Measurements from ENCODE around the gene TMEM132C. TPM values are rescaled to one million over a fixed set of nuclear protein-coding genes. Genes with fewer than 3 reads are reported as not detected.
A peak's percentile ranks its signal among the peaks of the same experiment; 100 is the strongest.

Gene TMEM132C
- total and polyA plus RNA-seq, 4 donors: 23.1 to 32.3 (median 24.2) TPM

- Histone ChIP-seq H3K4me1 (ENCODE audit: control insufficient read depth, insufficient read depth, low read length) (peaks cover 19% of the 10 kb centered on the region), H3K27ac (ENCODE audit: low read depth, low read length) (no peak overlapping the region), H3K36me3 (ENCODE audit: control insufficient read depth, insufficient read depth, low read length) (peaks cover 2% of the 10 kb centered on the region), H3K27me3 (ENCODE audit: control insufficient read depth, insufficient read depth, low read length) (no peaks in the 10 kb centered on the region), H3K4me3 (ENCODE audit: low read depth, low read length) (no peak overlapping the region), H3K9me3 (ENCODE audit: control insufficient read depth, insufficient read depth, low read length) (no peaks in the 10 kb centered on the region)
- 76% methylated on average over 13 of the region's 20 CpGs for WGBS (ENCODE audit: insufficient coverage)
- peak in 1 of 6 donors; percentile 63 for DNase-seq (ENCODE audit: low read depth in 4 of 6, low spot score in 6 of 6)
Observed at GRCh38 chr12:128682548-128683275, 415.7 kb downstream of the TMEM132C start.

DNA sequence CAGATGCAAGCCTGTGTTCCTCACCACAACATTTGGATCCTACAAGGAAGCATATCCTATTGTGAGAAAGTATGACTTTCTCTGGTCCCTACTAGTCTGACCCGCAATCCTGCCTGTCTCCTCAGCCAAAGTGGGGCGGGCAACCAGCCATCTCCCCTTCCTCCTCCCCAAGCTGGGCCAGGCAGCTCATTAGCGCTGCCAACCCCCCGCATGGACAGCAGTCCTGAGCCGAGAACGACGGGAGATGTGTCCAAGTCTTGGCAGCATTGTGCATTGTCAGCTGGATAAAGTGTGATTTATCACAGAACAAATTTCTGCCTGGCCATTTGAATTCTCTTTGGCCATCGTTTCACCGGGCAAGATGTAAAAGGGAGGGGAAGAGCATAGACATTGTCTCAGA lies 417.4 kb downstream of the TMEM132C start:
- 33% methylated on average over 6 of the region's 9 CpGs for WGBS (ENCODE audit: insufficient coverage)
- peak in 3 of 6 donors; percentile 24 to 76 (median 76) for DNase-seq (ENCODE audit: low read depth in 4 of 6, low spot score in 6 of 6)

DNA sequence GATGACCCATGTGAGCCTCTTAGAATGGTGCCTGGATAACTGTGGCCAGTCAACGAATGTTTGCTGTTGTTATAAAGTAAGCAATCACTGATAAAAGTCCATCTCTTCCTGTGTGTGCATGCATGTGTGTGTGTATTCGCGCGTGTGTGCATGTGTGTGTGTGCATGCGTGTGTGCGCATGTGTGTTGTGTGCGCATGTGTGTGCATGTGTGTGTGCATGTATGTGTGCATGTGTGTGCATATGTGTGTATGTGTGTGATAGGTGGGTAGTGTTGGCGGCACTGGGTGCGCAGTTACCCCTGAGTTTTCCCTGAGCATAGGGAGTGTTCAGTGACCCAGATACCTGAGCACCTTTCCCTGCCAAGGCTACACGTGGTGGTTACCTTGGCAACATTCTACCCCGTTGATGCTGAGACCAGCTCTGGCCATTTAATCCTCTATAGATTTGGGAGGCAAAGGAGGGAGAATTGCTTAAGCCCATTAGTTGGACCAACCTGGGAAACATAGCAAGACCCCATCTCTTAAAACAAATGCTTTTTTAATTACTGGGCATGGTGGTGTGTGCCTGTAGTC lies 419.0 kb downstream of the TMEM132C start:
- Histone ChIP-seq H3K9me3 (ENCODE audit: control insufficient read depth, insufficient read depth, low read length) (no peaks in the 10 kb centered on the region), H3K27me3 (ENCODE audit: control insufficient read depth, insufficient read depth, low read length) (no peaks in the 10 kb centered on the region), H3K4me3 (ENCODE audit: low read depth, low read length) (no peak overlapping the region), H3K36me3 (ENCODE audit: control insufficient read depth, insufficient read depth, low read length) (peaks cover 2% of the 10 kb centered on the region), H3K27ac (ENCODE audit: low read depth, low read length) (no peak overlapping the region), H3K4me1 (ENCODE audit: control insufficient read depth, insufficient read depth, low read length) (peaks cover 19% of the 10 kb centered on the region)
- 84% methylated on average over 11 of the region's 11 CpGs for WGBS (ENCODE audit: insufficient coverage)
- no peak for DNase-seq (ENCODE audit: low read depth in 4 of 6, low spot score in 6 of 6)

More for the DNA sequence above, 417.4 kb downstream of the TMEM132C start:
- H3K4me1 ChIP-seq (ENCODE audit: control insufficient read depth, insufficient read depth, low read length): peaks cover 19% of the 10 kb centered on the region
- H3K27me3 ChIP-seq (ENCODE audit: control insufficient read depth, insufficient read depth, low read length): no peaks in the 10 kb centered on the region
- peaks cover 2% of the 10 kb centered on the region for H3K36me3 ChIP-seq (ENCODE audit: control insufficient read depth, insufficient read depth, low read length)
- H3K27ac ChIP-seq (ENCODE audit: low read depth, low read length): no peak overlapping the region
- H3K4me3 ChIP-seq (ENCODE audit: low read depth, low read length): no peak overlapping the region
- no peaks in the 10 kb centered on the region for H3K9me3 ChIP-seq (ENCODE audit: control insufficient read depth, insufficient read depth, low read length)

DNA sequence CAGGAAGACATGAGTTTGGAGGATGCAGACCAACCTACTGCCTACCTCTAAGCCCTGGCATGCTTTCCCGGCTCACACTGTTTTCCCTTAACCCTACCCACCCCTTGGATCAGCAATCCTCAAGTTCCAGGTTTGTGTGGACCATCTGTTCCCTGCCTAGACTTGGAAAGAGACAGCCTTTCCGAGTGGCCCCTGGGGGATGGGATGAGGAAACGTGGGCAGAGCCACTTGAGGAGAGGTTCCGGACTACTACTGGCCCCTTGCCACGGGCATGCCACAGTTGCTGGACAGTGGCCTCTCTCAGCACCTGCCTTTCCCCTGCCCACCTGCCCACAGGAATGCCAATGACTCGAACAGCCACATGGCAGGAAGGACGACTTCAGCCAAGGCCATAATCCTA lies 420.9 kb downstream of the TMEM132C start:
- peaks cover 16% of the 10 kb centered on the region for H3K4me1 ChIP-seq (ENCODE audit: control insufficient read depth, insufficient read depth, low read length)
- no peaks in the 10 kb centered on the region for H3K27me3 ChIP-seq (ENCODE audit: control insufficient read depth, insufficient read depth, low read length)
- H3K4me3 ChIP-seq (ENCODE audit: low read depth, low read length): no peak overlapping the region
- DNase-seq (ENCODE audit: low read depth in 4 of 6, low spot score in 6 of 6): no peak
- peaks cover under 1% of the 10 kb centered on the region for H3K36me3 ChIP-seq (ENCODE audit: control insufficient read depth, insufficient read depth, low read length)
- H3K9me3 ChIP-seq (ENCODE audit: control insufficient read depth, insufficient read depth, low read length): no peaks in the 10 kb centered on the region
- H3K27ac ChIP-seq (ENCODE audit: low read depth, low read length): no peak overlapping the region
- WGBS (ENCODE audit: insufficient coverage): 84% methylated on average over 6 of the region's 7 CpGs

GRCh38 chr12:128690641-128691040 lies 423.7 kb downstream of the TMEM132C start:
- peaks cover 6% of the 10 kb centered on the region for H3K36me3 ChIP-seq (ENCODE audit: control insufficient read depth, insufficient read depth, low read length)
- H3K4me3 ChIP-seq (ENCODE audit: low read depth, low read length): no peak overlapping the region
- H3K9me3 ChIP-seq (ENCODE audit: control insufficient read depth, insufficient read depth, low read length): no peaks in the 10 kb centered on the region
- H3K27me3 ChIP-seq (ENCODE audit: control insufficient read depth, insufficient read depth, low read length): no peaks in the 10 kb centered on the region
- DNase-seq (ENCODE audit: low read depth in 4 of 6, low spot score in 6 of 6): no peak
- peaks cover under 1% of the 10 kb centered on the region for H3K4me1 ChIP-seq (ENCODE audit: control insufficient read depth, insufficient read depth, low read length)
- no peak overlapping the region for H3K27ac ChIP-seq (ENCODE audit: low read depth, low read length)
- WGBS (ENCODE audit: insufficient coverage): no CpG with 5 or more reads among the region's 2 CpGs

GRCh38 chr12:128693115-128693514 lies 426.1 kb downstream of the TMEM132C start:
- no peaks in the 10 kb centered on the region for H3K4me1 ChIP-seq (ENCODE audit: control insufficient read depth, insufficient read depth, low read length)
- no peak overlapping the region for H3K4me3 ChIP-seq (ENCODE audit: low read depth, low read length)
- no peaks in the 10 kb centered on the region for H3K9me3 ChIP-seq (ENCODE audit: control insufficient read depth, insufficient read depth, low read length)
- H3K36me3 ChIP-seq (ENCODE audit: control insufficient read depth, insufficient read depth, low read length): peaks cover 15% of the 10 kb centered on the region
- H3K27ac ChIP-seq (ENCODE audit: low read depth, low read length): no peak overlapping the region
- no peak for DNase-seq (ENCODE audit: low read depth in 4 of 6, low spot score in 6 of 6)
- WGBS (ENCODE audit: insufficient coverage): 100% methylated on average over 2 of the region's 4 CpGs
- H3K27me3 ChIP-seq (ENCODE audit: control insufficient read depth, insufficient read depth, low read length): no peaks in the 10 kb centered on the region

- Histone ChIP-seq H3K36me3 (ENCODE audit: control insufficient read depth, insufficient read depth, low read length) (peaks cover 15% of the 10 kb centered on the region), H3K27me3 (ENCODE audit: control insufficient read depth, insufficient read depth, low read length) (no peaks in the 10 kb centered on the region), H3K9me3 (ENCODE audit: control insufficient read depth, insufficient read depth, low read length) (no peaks in the 10 kb centered on the region), H3K27ac (ENCODE audit: low read depth, low read length) (no peak overlapping the region), H3K4me1 (ENCODE audit: control insufficient read depth, insufficient read depth, low read length) (no peaks in the 10 kb centered on the region), H3K4me3 (ENCODE audit: low read depth, low read length) (no peak overlapping the region)
- WGBS (ENCODE audit: insufficient coverage): 71% methylated on average over 6 of the region's 8 CpGs
- DNase-seq (ENCODE audit: low read depth in 4 of 6, low spot score in 6 of 6): no peak
Observed at GRCh38 chr12:128693771-128694170, 426.8 kb downstream of the TMEM132C start.

DNA sequence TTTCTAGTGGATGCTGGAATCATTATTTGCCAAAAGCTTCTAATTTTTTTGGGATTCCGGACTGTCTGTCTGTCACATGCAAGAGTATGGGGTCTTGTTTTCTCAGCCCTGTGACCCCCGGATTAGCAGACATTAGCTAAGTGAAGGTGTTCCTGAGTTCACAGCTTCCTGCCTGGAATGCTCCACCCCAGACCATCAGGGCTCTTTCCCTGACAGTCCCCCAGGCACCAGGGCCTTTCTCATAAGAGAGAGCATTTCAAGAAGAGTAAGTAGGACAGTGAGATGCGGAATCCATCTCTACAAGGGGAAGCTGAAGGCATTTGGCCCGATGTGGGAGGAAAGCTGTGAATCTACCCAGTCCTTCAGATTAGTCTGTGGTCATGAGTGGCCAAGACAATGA lies 427.5 kb downstream of the TMEM132C start:
- WGBS (ENCODE audit: insufficient coverage): 86% methylated on average over 4 of the region's 4 CpGs
- Histone ChIP-seq H3K27ac (ENCODE audit: low read depth, low read length) (no peak overlapping the region), H3K4me3 (ENCODE audit: low read depth, low read length) (no peak overlapping the region), H3K27me3 (ENCODE audit: control insufficient read depth, insufficient read depth, low read length) (no peaks in the 10 kb centered on the region), H3K36me3 (ENCODE audit: control insufficient read depth, insufficient read depth, low read length) (peaks cover 15% of the 10 kb centered on the region), H3K4me1 (ENCODE audit: control insufficient read depth, insufficient read depth, low read length) (no peaks in the 10 kb centered on the region), H3K9me3 (ENCODE audit: control insufficient read depth, insufficient read depth, low read length) (no peaks in the 10 kb centered on the region)
- no peak for DNase-seq (ENCODE audit: low read depth in 4 of 6, low spot score in 6 of 6)

- WGBS (ENCODE audit: insufficient coverage): 98% methylated on average over 22 of the region's 22 CpGs
Observed at GRCh38 chr12:128695697-128696096, 428.7 kb downstream of the TMEM132C start.

More at GRCh38 chr12:128695697-128696096, 428.7 kb downstream of the TMEM132C start:
- H3K4me1 ChIP-seq (ENCODE audit: control insufficient read depth, insufficient read depth, low read length): no peaks in the 10 kb centered on the region
- H3K27ac ChIP-seq (ENCODE audit: low read depth, low read length): no peak overlapping the region
- peaks cover 15% of the 10 kb centered on the region for H3K36me3 ChIP-seq (ENCODE audit: control insufficient read depth, insufficient read depth, low read length)
- H3K27me3 ChIP-seq (ENCODE audit: control insufficient read depth, insufficient read depth, low read length): no peaks in the 10 kb centered on the region
- no peaks in the 10 kb centered on the region for H3K9me3 ChIP-seq (ENCODE audit: control insufficient read depth, insufficient read depth, low read length)
- DNase-seq (ENCODE audit: low read depth in 4 of 6, low spot score in 6 of 6): no peak
- no peak overlapping the region for H3K4me3 ChIP-seq (ENCODE audit: low read depth, low read length)
